Smooth muscle cell (in vitro differentiated cells): ENCODE results near the gene HPSE2. TPM values are rescaled to one million over a fixed set of nuclear protein-coding genes. Genes with fewer than 3 reads are reported as not detected.
A peak's percentile ranks its signal among the peaks of the same experiment; 100 is the strongest.

Source experiments
- DNase-seq: peaks from one replicate; lab custom pipeline; 2025; ENCODE audit not compliant: unreplicated experiment; lab: John Stamatoyannopoulos, UW
- H2AFZ ChIP-seq: fragments of 200-600 bp; sonication (generic); 2 replicates; pipeline ENCODE4 v1.6.0; 2016; ENCODE audit warnings: antibody characterized with exemption, low read depth, mild to moderate bottlenecking
- H3F3A ChIP-seq: fragments of 200-600 bp; sonication (generic); 2 replicates; pipeline ENCODE4 v1.6.0; 2017; ENCODE audit warnings: antibody characterized with exemption, low read depth
- H3K27ac ChIP-seq: fragments of 200-600 bp; sonication (generic); 2 replicates; pipeline ENCODE4 v1.5.1; 2016; ENCODE audit warnings: low read depth, mild to moderate bottlenecking
- H3K27me3 ChIP-seq: fragments of 200-600 bp; sonication (generic); 2 replicates; pipeline ENCODE4 v1.6.1; 2016; ENCODE audit warnings: low read depth, mild to moderate bottlenecking
- H3K36me3 ChIP-seq: fragments of 200-600 bp; sonication (generic); 2 replicates; pipeline ENCODE4 v1.5.1; 2016; ENCODE audit warnings: low read depth
- H3K4me1 ChIP-seq: fragments of 200-600 bp; sonication (generic); 2 replicates; pipeline ENCODE4 v1.5.1; 2016; ENCODE audit warnings: low read depth
- H3K4me2 ChIP-seq: fragments of 200-600 bp; sonication (generic); 2 replicates; pipeline ENCODE4 v1.6.0; 2016; ENCODE audit warnings: mild to moderate bottlenecking
- H3K4me3 ChIP-seq: fragments of 200-600 bp; sonication (generic); 2 replicates; pipeline ENCODE4 v1.5.1; 2016; ENCODE audit warnings: mild to moderate bottlenecking
- H3K79me2 ChIP-seq: fragments of 200-600 bp; sonication (generic); 2 replicates; pipeline ENCODE4 v1.6.0; 2016; ENCODE audit warnings: low read depth, mild to moderate bottlenecking
- H3K9ac ChIP-seq: fragments of 200-600 bp; sonication (generic); 2 replicates; pipeline ENCODE4 v1.6.0; 2016; ENCODE audit warnings: low read depth
- H3K9me3 ChIP-seq: fragments of 200-600 bp; sonication (generic); replicated peaks from 2 replicates; pipeline ENCODE4 v1.5.1; 2016; ENCODE audit warnings: low read depth
- H4K20me1 ChIP-seq: fragments of 200-600 bp; sonication (generic); 2 replicates; pipeline ENCODE4 v1.6.0; 2016; ENCODE audit warnings: low read depth
- CTCF ChIP-seq: fragments of 200-600 bp; sonication (generic); IDR thresholded peaks from 2 replicates; pipeline ENCODE4 v1.5.1; 2017; ENCODE audit warnings: borderline replicate concordance, mild to moderate bottlenecking, antibody characterized with exemption; ENCODE audit not compliant: insufficient read depth, poor library complexity, severe bottlenecking
- WGBS: methylation state at CpG from one replicate; pipeline ENCODE4 v1.1.7; 2016; ENCODE audit warnings: low lambda C conversion rate; 5-methylcytosine and 5-hydroxymethylcytosine counted together
- polyA plus RNA-seq: library from polyadenylated mRNA; unstranded; fragments of >200 nt; fragmentation: Nextera tagmentation; extraction: Ambion mirVana; gene quantifications from 2 replicates; pipeline ENCODE4 v1.2.1, GENCODE V29; 2016
- total RNA-seq: library from RNA; depleted of rRNA; stranded (reverse); fragments of >200 nt; gene quantifications from 2 replicates; pipeline ENCODE4 v1.2.3, GENCODE V29; 2014

Gene HPSE2
- total and polyA plus RNA-seq, 2 experiments from 2014 or later = 0.13 TPM; not detected in 1

GRCh38 chr10:98667081-98667480, 568.6 kb downstream of the HPSE2 start:
- H3F3A ChIP-seq = no peaks in the 10 kb centered on the region
- H3K9ac ChIP-seq = no peak overlapping the region
- no peak for TF ChIP-seq CTCF
- 89% methylated on average over 1 of the region's 1 CpG for WGBS
- H3K79me2 ChIP-seq = no peaks in the 10 kb centered on the region
- H3K36me3 ChIP-seq = no peaks in the 10 kb centered on the region
- H3K4me1 ChIP-seq = no peaks in the 10 kb centered on the region
- DNase-seq = no peak
- no peaks in the 10 kb centered on the region for H4K20me1 ChIP-seq
- no peak overlapping the region for H3K4me2 ChIP-seq
- H3K27ac ChIP-seq = no peak overlapping the region
- no peaks in the 10 kb centered on the region for H3K9me3 ChIP-seq
- H3K4me3 ChIP-seq = no peak overlapping the region
- no peak overlapping the region for H2AFZ ChIP-seq
- H3K27me3 ChIP-seq = no peaks in the 10 kb centered on the region

DNA sequence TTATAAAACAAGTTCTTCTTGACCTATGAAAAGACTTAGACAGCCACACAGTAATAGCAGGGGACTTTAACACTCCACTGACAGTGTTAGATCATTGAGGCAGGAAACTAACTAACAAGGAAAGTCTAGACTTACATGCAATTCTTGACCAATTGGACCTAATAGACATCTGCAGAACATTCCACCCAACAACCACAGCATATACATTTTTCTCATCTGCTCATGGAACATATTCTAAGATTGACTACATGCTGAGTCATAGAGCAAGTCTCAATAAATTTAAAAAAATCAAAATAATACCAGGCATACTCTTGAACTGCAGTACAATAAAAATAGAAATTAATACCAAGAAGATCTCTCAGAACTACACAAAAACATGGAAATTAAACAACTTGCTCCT, 569.4 kb downstream of the HPSE2 start:
- no peaks in the 10 kb centered on the region for H3K4me1 ChIP-seq
- H3K9ac ChIP-seq = no peak overlapping the region
- H3K36me3 ChIP-seq = no peaks in the 10 kb centered on the region
- no peaks in the 10 kb centered on the region for H3K9me3 ChIP-seq
- H3K4me2 ChIP-seq = no peak overlapping the region
- no peak for TF ChIP-seq CTCF
- H3F3A ChIP-seq = no peaks in the 10 kb centered on the region
- no peaks in the 10 kb centered on the region for H3K27me3 ChIP-seq
- H4K20me1 ChIP-seq = no peaks in the 10 kb centered on the region
- no peak overlapping the region for H3K4me3 ChIP-seq
- H2AFZ ChIP-seq = no peak overlapping the region
- H3K79me2 ChIP-seq = no peaks in the 10 kb centered on the region
- no peak for DNase-seq
- H3K27ac ChIP-seq = no peak overlapping the region

- no peak overlapping the region for H3K4me2 ChIP-seq
- H3K4me3 ChIP-seq = no peak overlapping the region
- no peaks in the 10 kb centered on the region for H3K27me3 ChIP-seq
- no peaks in the 10 kb centered on the region for H3F3A ChIP-seq
- H3K79me2 ChIP-seq = no peaks in the 10 kb centered on the region
- H3K36me3 ChIP-seq = no peaks in the 10 kb centered on the region
- H3K4me1 ChIP-seq = peaks cover 6% of the 10 kb centered on the region
- no peaks in the 10 kb centered on the region for H4K20me1 ChIP-seq
- DNase-seq = no peak
- peak; percentile 41 for TF ChIP-seq CTCF
- H3K27ac ChIP-seq = no peak overlapping the region
- no peak overlapping the region for H2AFZ ChIP-seq
- 36% methylated on average over 13 of the region's 13 CpGs for WGBS
- H3K9me3 ChIP-seq = no peaks in the 10 kb centered on the region
- no peak overlapping the region for H3K9ac ChIP-seq
Measured at GRCh38 chr10:98664329-98665042, 571.2 kb downstream of the HPSE2 start.

GRCh38 chr10:98659951-98660350, 575.7 kb downstream of the HPSE2 start:
- no peak overlapping the region for H3K27ac ChIP-seq
- H3K27me3 ChIP-seq = no peaks in the 10 kb centered on the region
- H3K9me3 ChIP-seq = no peaks in the 10 kb centered on the region
- no peak overlapping the region for H3K9ac ChIP-seq
- TF ChIP-seq CTCF = no peak
- no peaks in the 10 kb centered on the region for H3K79me2 ChIP-seq
- H2AFZ ChIP-seq = no peak overlapping the region
- H3K4me2 ChIP-seq = no peak overlapping the region
- no peak overlapping the region for H3K4me3 ChIP-seq
- peaks cover 6% of the 10 kb centered on the region for H3K4me1 ChIP-seq
- no peak for DNase-seq
- H3F3A ChIP-seq = no peaks in the 10 kb centered on the region
- no peaks in the 10 kb centered on the region for H4K20me1 ChIP-seq
- H3K36me3 ChIP-seq = no peaks in the 10 kb centered on the region
